Ovary (tissue), 9 donors: ENCODE measurements around the gene UNC13B. TPM values are rescaled to one million over a fixed set of nuclear protein-coding genes. Genes with fewer than 3 reads are reported as not detected.

Source experiments
- DNase-seq, 5 donors: peaks; one replicate each; pipeline ENCODE4 v3.0.0-alpha.2; 2019 to 2020
- H3K27ac ChIP-seq, 2 donors: fragments of 200-600 bp; one replicate each; pipeline versions ENCODE4 v1.5.1 to v1.8.0; 2019 to 2022
- H3K27me3 ChIP-seq: fragments of 200-600 bp; one replicate; pipeline ENCODE4 v1.8.0; 2022
- H3K36me3 ChIP-seq: fragments of 200-600 bp; sonication (generic); one replicate; pipeline ENCODE4 v1.5.1; 2019
- H3K4me1 ChIP-seq: one replicate; pipeline ENCODE4 v1.8.1; 2013; ENCODE audit warnings: mild to moderate bottlenecking, moderate library complexity; ENCODE audit not compliant: insufficient read depth
- H3K4me3 ChIP-seq: fragments of 200-600 bp; sonication (generic); one replicate; pipeline ENCODE4 v1.5.1; 2017
- H3K9me3 ChIP-seq, 2 donors: fragments of 200-600 bp in 1 of 2; sonication (generic) in 1 of 2; one replicate each; pipeline versions ENCODE4 v1.5.1 to v1.8.1; 2013 to 2019; ENCODE audit warnings: mild to moderate bottlenecking in 1 of 2, moderate library complexity in 1 of 2
- CTCF ChIP-seq, 3 donors: fragments of 450-650 bp in 2 of 3; fragments of 200-600 bp in 1 of 3; IDR thresholded peaks; one replicate each; pipeline versions ENCODE4 v1.5.1 to v1.8.0; 2016 to 2022; ENCODE audit warnings: antibody characterized with exemption in 3 of 3, mild to moderate bottlenecking in 1 of 3
- EP300 ChIP-seq: sonication (generic); formaldehyde crosslinking; IDR thresholded peaks from one replicate; pipeline ENCODE4 v1.6.1; 2017; ENCODE audit warnings: antibody characterized with exemption
- POLR2A ChIP-seq: fragments of 450-650 bp; IDR thresholded peaks from one replicate; pipeline ENCODE4 v1.6.1; 2017; ENCODE audit warnings: antibody characterized with exemption, mild to moderate bottlenecking, moderate library complexity
- WGBS, 3 donors: extraction: QIAGEN DNeasy Blood & Tissue Kit in 1 of 3; methylation state at CpG; one replicate each; pipeline versions ENCODE4 v1.1.5 to v1.1.7; 2013 to 2017; 5-methylcytosine and 5-hydroxymethylcytosine counted together
- intact Hi-C, 4 donors: fragments of 100-400 bp; cut with DNase I; formaldehyde crosslinking; loops; one replicate each; pipeline versions ENCODE4 v1.11.0 to v1.15.1; 2022 to 2023
- polyA plus RNA-seq, 2 donors: library from polyadenylated mRNA; stranded (reverse); fragments of 200-250 nt in 1 of 2; fragments of 350-450 nt in 1 of 2; fragmentation: Illumina TruSeq in 1 of 2; extraction: RNeasy Lipid Tissue Mini Kit (QIAGEN cat#74804) in 1 of 2; gene quantifications; one replicate each; pipeline ENCODE4 v1.2.3, GENCODE V29; 2013 to 2014
- total RNA-seq, 7 donors: library from RNA; depleted of rRNA in 2 of 7; stranded (reverse); fragments of >200 nt in 2 of 7; fragmentation: NEBNext Ultra II Directional in 3 of 7; extraction: Animal tissue kit (Norgen Biotek cat#: 25700) in 3 of 7; gene quantifications; one replicate each; pipeline versions ENCODE4 v1.1.0 to v1.2.4, GENCODE V29; 2016 to 2023
- donor health status: DM: no; HTN: no; CAD: no; lungs with moderate emphysema.
- donor health status: DM: no; HTN: no; CAD: no.
- donor health status: Bipolar disorder and iron deficiency.
- donor health status: DM: yes; HTN: yes; CAD: no.
- donor health status: DM: no; HTN: no; CAD: no.
- donor health status: DM: yes; HTN: yes; CAD: no.

Gene UNC13B
- total and polyA plus RNA-seq, 9 donors, result 5.7 to 30.2 (median 16.6) TPM

GRCh38 chr9:35370241-35370640 lies 208.4 kb downstream of the UNC13B start:
- no peaks in the 10 kb centered on the region for H3K4me1 ChIP-seq
- H3K36me3 ChIP-seq, result no peaks in the 10 kb centered on the region
- intact Hi-C loops, result no loop called here
- no peak for DNase-seq
- 83 to 91% (median 91%) methylated on average over 5 of the region's 5 CpGs for WGBS, 3 donors
- H3K27ac ChIP-seq, result no peak overlapping the region
- no peak overlapping the region for H3K4me3 ChIP-seq
- TF ChIP-seq POLR2A (no peak), EP300 (no peak), CTCF (IDR thresholded peaks at IDR 0.05) (no peak)
- no peaks in the 10 kb centered on the region for H3K27me3 ChIP-seq
- H3K9me3 ChIP-seq, result no peaks in the 10 kb centered on the region

GRCh38 chr9:35374436-35374835 lies 212.6 kb downstream of the UNC13B start:
- H3K4me3 ChIP-seq, result no peak overlapping the region
- intact Hi-C loops, result no loop called here
- H3K27ac ChIP-seq, result no peak overlapping the region
- H3K9me3 ChIP-seq, result no peaks in the 10 kb centered on the region
- no peak for TF ChIP-seq POLR2A
- no peak for TF ChIP-seq CTCF (IDR thresholded peaks at IDR 0.05)
- no peak for TF ChIP-seq EP300
- no peaks in the 10 kb centered on the region for H3K4me1 ChIP-seq
- DNase-seq, result no peak
- H3K27me3 ChIP-seq, result no peaks in the 10 kb centered on the region
- no peaks in the 10 kb centered on the region for H3K36me3 ChIP-seq

GRCh38 chr9:35374910-35375309 lies 213.1 kb downstream of the UNC13B start:
- Histone ChIP-seq H3K4me1 (no peaks in the 10 kb centered on the region), H3K27ac (no peak overlapping the region), H3K27me3 (no peaks in the 10 kb centered on the region), H3K36me3 (no peaks in the 10 kb centered on the region), H3K9me3 (no peaks in the 10 kb centered on the region), H3K4me3 (no peak overlapping the region)
- TF ChIP-seq EP300 (no peak), CTCF (IDR thresholded peaks at IDR 0.05) (no peak), POLR2A (no peak)
- intact Hi-C loops, result no loop called here
- 96 to 99% (median 97%) methylated on average over 5 of the region's 5 CpGs for WGBS, 3 donors
- DNase-seq, result no peak

GRCh38 chr9:35380039-35380438 lies 218.2 kb downstream of the UNC13B start:
- Histone ChIP-seq H3K9me3 (no peaks in the 10 kb centered on the region), H3K4me3 (no peak overlapping the region), H3K27me3 (no peaks in the 10 kb centered on the region), H3K36me3 (no peaks in the 10 kb centered on the region), H3K27ac (no peak overlapping the region), H3K4me1 (no peaks in the 10 kb centered on the region)
- 88 to 95% (median 90%) methylated on average over 4 of the region's 4 CpGs for WGBS, 3 donors
- intact Hi-C loops, result no loop called here
- no peak for TF ChIP-seq POLR2A
- TF ChIP-seq EP300, result no peak
- TF ChIP-seq CTCF (IDR thresholded peaks at IDR 0.05), result no peak
- DNase-seq, result no peak

GRCh38 chr9:35380619-35381018 lies 218.8 kb downstream of the UNC13B start:
- H3K36me3 ChIP-seq, result no peaks in the 10 kb centered on the region
- WGBS, 3 donors, result 84 to 91% (median 90%) methylated on average over 2 of the region's 2 CpGs

More at GRCh38 chr9:35380619-35381018, 218.8 kb downstream of the UNC13B start:
- H3K4me3 ChIP-seq, result no peak overlapping the region
- DNase-seq, result no peak
- H3K27ac ChIP-seq, result no peak overlapping the region
- TF ChIP-seq POLR2A (no peak), CTCF (IDR thresholded peaks at IDR 0.05) (no peak), EP300 (no peak)
- no peaks in the 10 kb centered on the region for H3K9me3 ChIP-seq
- no peaks in the 10 kb centered on the region for H3K27me3 ChIP-seq
- intact Hi-C loops, result no loop called here
- H3K4me1 ChIP-seq, result no peaks in the 10 kb centered on the region
